ENCODE results near the gene MON2. TPM values are rescaled to one million over a fixed set of nuclear protein-coding genes. Genes with fewer than 3 reads are reported as not detected.

The MON2 gene
- total RNA-seq, 1 experiment from 2014 or later: 30.1 TPM

DNA sequence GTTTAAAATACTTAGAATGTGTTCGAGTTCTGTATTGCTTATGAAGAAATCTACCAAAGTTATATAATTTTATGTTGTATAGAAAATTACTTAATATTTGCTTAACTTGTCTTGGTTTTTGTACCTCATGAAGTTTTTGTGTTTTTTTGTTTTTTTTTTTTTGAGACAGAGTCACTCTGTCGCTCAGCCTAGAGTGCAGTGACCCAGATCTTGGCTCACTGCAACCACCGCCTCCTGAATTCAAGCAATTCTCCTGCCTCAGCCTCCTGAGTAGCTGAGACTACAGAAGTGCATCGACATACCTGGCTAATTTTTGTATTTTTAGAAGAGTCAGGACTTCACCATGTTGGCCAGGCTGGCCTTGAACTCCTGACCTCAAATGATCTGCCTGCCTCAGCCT lies 69.9 kb downstream of the MON2 start:
- ATAC-seq (no peak), DNase-seq (ENCODE audit: low read depth, low spot score) (no peak)
- in situ Hi-C loops (cut with HindIII; ENCODE audit: low pct_unique_long_range_greater_than_20kb, low sequenced_read_pairs): no loop called here
- no TSS peak for BruUV-seq (replicated peaks)
- Histone ChIP-seq H3K36me3 (ENCODE audit: control insufficient read depth, insufficient read depth, low read length) (peaks cover 25% of the 10 kb centered on the region), H3K9me3 (ENCODE audit: control insufficient read depth, insufficient read depth, low read depth, low read length) (no peaks in the 10 kb centered on the region), H3K27me3 (ENCODE audit: control insufficient read depth, insufficient read depth, low read length) (no peaks in the 10 kb centered on the region), H3K27ac (ENCODE audit: low read length) (no peak overlapping the region), H3K4me3 (ENCODE audit: low read depth in 2 of 2, low read length in 2 of 2) (no peak overlapping the region), H3K4me1 (ENCODE audit: control insufficient read depth, insufficient read depth, low read length) (no peaks in the 10 kb centered on the region)
- CTCF ChIA-PET: no interaction called here
- POLR2A ChIA-PET: no interaction called here
- intact Hi-C loops (cut with micrococcal nuclease; ENCODE audit: unreplicated experiment): no loop called here
- TF ChIP-seq, protein P1, sequence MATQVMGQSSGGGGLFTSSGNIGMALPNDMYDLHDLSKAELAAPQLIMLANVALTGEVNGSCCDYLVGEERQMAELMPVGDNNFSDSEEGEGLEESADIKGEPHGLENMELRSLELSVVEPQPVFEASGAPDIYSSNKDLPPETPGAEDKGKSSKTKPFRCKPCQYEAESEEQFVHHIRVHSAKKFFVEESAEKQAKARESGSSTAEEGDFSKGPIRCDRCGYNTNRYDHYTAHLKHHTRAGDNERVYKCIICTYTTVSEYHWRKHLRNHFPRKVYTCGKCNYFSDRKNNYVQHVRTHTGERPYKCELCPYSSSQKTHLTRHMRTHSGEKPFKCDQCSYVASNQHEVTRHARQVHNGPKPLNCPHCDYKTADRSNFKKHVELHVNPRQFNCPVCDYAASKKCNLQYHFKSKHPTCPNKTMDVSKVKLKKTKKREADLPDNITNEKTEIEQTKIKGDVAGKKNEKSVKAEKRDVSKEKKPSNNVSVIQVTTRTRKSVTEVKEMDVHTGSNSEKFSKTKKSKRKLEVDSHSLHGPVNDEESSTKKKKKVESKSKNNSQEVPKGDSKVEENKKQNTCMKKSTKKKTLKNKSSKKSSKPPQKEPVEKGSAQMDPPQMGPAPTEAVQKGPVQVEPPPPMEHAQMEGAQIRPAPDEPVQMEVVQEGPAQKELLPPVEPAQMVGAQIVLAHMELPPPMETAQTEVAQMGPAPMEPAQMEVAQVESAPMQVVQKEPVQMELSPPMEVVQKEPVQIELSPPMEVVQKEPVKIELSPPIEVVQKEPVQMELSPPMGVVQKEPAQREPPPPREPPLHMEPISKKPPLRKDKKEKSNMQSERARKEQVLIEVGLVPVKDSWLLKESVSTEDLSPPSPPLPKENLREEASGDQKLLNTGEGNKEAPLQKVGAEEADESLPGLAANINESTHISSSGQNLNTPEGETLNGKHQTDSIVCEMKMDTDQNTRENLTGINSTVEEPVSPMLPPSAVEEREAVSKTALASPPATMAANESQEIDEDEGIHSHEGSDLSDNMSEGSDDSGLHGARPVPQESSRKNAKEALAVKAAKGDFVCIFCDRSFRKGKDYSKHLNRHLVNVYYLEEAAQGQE (IDR thresholded peaks at IDR 0.05; ENCODE audit: insufficient read depth in 1 of 2, low read depth in 2 of 2, low read length in 1 of 2): no peak
- no peak for TF ChIP-seq SIN3A (IDR thresholded peaks at IDR 0.05; ENCODE audit: borderline replicate concordance, insufficient read depth, low read depth, low read length)
- TF ChIP-seq POLR2AphosphoS5 (IDR thresholded peaks at IDR 0.05; ENCODE audit: low read depth, low read length): no peak
- TF ChIP-seq TCF7L2 (IDR thresholded peaks at IDR 0.05; ENCODE audit: low read depth, low read length): no peak
- TF ChIP-seq, protein P2, sequence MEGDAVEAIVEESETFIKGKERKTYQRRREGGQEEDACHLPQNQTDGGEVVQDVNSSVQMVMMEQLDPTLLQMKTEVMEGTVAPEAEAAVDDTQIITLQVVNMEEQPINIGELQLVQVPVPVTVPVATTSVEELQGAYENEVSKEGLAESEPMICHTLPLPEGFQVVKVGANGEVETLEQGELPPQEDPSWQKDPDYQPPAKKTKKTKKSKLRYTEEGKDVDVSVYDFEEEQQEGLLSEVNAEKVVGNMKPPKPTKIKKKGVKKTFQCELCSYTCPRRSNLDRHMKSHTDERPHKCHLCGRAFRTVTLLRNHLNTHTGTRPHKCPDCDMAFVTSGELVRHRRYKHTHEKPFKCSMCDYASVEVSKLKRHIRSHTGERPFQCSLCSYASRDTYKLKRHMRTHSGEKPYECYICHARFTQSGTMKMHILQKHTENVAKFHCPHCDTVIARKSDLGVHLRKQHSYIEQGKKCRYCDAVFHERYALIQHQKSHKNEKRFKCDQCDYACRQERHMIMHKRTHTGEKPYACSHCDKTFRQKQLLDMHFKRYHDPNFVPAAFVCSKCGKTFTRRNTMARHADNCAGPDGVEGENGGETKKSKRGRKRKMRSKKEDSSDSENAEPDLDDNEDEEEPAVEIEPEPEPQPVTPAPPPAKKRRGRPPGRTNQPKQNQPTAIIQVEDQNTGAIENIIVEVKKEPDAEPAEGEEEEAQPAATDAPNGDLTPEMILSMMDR (IDR thresholded peaks at IDR 0.05): no peak

DNA sequence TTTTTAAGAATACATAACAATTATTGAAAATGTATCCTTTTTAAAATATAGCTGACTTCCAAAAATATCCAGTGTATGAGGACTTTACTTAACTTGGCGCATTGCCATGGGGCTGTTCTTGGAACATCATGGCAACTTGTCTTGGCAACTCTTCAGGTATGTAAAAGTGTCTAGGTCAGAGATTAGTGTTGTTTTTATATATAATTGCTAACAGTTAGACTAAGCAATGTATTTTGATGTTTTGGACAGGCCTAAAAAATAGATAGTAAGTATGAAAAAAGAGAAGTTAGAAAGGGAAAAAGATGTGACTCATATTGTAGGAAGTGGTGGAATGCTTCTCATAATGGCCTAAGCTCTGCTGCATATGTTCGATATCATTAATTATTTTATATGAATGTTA lies 70.9 kb downstream of the MON2 start:
- Histone ChIP-seq H3K9me3 (ENCODE audit: control insufficient read depth, insufficient read depth, low read depth, low read length) (no peaks in the 10 kb centered on the region), H3K36me3 (ENCODE audit: control insufficient read depth, insufficient read depth, low read length) (peaks cover 25% of the 10 kb centered on the region), H3K4me1 (ENCODE audit: control insufficient read depth, insufficient read depth, low read length) (no peaks in the 10 kb centered on the region), H3K27ac (ENCODE audit: low read length) (no peak overlapping the region), H3K27me3 (ENCODE audit: control insufficient read depth, insufficient read depth, low read length) (no peaks in the 10 kb centered on the region), H3K4me3 (ENCODE audit: low read depth in 2 of 2, low read length in 2 of 2) (no peak overlapping the region)
- ChIA-PET POLR2A (interaction anchor here (0.5 kb wide), 1 partner anchor 64 kb away, joined by 3 read pairs; no protein-coding TSS in a partner anchor), CTCF (no interaction called here)
- in situ Hi-C loops (cut with HindIII; ENCODE audit: low pct_unique_long_range_greater_than_20kb, low sequenced_read_pairs): no loop called here
- DNase-seq (ENCODE audit: low read depth, low spot score): no peak
- no TSS peak for BruUV-seq (replicated peaks)
- no peak for ATAC-seq
- intact Hi-C loops (cut with micrococcal nuclease; ENCODE audit: unreplicated experiment): no loop called here
- TF ChIP-seq, protein P2 (IDR thresholded peaks at IDR 0.05): no peak
- TF ChIP-seq SIN3A (IDR thresholded peaks at IDR 0.05; ENCODE audit: borderline replicate concordance, insufficient read depth, low read depth, low read length): no peak
- TF ChIP-seq, protein P1 (IDR thresholded peaks at IDR 0.05; ENCODE audit: insufficient read depth in 1 of 2, low read depth in 2 of 2, low read length in 1 of 2): no peak
- no peak for TF ChIP-seq TCF7L2 (IDR thresholded peaks at IDR 0.05; ENCODE audit: low read depth, low read length)
- no peak for TF ChIP-seq POLR2AphosphoS5 (IDR thresholded peaks at IDR 0.05; ENCODE audit: low read depth, low read length)
